ENCODE data around the gene NEU1.

Gene NEU1

DNA sequence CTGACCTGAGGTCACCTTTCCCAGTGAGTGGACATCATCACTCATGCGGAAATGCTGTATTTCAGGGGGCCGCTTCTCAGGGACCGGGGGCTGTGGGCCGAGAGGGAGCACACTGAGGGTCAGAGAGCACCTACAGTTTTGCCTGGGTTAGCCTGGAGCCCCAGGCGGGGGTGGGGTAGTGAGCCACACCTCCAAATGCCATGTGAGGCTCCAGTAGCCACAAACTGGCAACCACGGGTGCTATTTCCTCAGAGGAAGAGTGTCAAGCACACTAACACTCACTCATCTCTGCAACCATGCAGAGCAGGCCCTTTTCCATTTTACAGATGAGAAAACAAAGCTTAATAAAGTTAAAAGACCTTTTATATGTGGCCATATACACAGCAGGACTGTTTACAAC lies 30.2 kb upstream of the NEU1 start:
- DNase-seq, result no peak

DNA sequence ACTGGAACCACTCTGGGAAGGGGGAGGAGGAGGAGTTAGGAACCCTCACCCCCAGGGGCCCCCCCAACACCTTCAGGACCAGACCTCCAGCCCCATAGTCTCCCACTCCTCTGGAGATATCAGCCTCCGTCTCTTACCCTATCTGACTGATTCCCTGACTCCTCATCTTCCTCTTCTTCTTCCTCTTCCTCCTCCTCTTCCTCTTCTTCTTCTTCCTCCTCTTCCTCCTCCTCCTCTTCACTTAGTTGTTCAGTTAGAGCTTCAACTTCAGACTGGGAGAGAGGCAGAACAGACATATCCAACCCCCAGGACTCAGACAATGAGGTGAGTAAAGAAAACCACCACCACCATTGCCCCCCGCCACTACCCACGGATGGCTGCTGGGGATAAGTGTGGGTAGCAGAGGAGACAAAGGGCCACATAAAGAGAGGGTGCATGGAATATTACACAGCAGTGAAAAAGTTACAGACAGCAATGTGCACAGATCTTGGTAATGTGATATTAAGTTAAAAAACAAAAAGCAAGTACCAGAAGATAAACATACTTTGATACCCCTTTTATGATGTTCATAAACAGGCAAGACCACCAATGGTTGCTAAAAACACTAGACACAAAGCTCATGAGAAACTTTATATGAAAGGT lies 26.8 kb upstream of the NEU1 start:
- no peak for DNase-seq

DNA sequence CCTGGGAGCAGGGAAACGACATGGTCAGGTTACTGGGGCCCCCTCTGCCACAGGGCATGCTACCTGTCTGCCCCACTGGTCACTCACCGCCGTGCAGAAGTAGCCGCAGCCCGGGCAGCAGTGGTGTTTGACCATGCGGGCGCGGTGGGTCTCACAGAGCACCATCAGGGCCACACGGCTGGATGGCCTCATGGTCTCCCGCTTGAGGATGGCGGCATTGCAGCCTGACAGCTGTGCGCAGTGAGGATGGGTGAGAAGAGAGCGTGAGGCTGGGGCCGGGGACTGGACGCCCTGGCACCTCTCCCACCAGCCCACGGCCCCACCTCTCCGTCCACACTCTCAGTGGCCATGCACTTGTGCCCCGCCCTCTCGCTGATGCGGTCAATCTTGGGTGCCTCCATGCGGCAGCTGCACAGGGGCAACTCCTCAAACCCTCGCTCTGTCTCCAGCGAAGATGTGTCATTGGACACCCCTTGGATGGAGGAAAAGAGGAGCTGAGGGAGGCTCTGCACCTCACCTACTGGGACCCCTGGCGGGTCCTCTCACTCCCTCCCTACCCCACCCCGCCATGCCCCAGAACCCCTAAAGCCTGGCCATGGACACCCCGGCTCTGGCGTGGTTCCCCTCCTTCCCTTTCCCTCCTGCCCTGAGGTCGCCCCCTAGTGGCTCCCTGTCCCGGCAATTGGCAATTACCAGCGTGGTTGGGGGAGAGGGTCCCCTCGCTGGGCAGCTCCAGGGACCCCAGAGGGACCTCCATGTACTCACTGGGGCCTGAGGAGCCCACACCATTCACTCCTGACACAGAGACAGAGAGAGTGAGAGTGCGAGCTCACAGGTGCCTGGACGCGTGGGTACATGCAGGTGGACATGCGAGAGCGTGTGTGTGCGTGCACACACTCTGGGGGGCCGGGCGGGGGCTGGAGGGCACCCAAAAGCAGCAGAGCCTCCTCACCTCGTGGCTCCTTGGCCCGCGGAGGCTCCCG lies 25.9 kb upstream of the NEU1 start:
- DNase-seq, result no peak

DNA sequence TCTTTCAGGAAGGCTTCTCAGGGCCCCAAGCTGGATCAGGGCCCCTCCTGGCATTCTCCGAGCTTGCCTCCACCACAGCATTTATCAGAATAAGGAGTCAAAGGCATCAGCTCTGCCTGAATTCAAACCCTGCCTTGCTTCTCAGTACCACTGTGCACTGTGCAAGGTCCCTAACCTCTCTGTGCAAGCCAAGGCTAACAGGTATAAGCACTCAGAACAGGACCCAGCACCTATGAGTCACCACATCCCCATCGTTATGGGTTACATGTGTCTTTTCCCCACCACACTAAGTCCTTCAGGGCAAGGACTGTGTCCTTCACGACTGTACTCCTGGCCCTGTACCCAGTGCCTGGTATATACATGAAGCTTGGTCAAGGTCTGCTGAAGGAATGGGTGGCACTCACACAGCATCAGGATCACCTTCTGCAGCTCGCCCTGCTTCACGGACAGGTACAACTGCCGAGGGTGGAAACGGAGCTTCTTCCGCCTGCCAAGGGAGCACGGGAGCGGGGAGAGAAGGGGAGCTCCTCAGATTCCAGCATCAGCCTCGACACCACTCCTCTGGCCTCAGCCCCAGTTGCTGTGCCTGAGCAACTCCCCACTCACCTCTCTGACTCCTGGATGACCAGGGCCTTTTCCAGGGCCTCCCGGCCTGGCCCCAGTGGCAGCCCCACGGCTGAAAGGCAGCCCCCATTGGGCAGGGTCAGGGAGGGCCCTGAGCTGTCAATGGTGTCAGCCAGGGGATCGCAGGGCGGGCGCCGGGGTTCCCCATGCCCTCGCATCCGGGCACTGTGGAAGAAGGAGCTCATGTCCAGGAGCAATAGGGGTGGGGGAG lies 24.8 kb upstream of the NEU1 start:
- no peak for DNase-seq

DNA sequence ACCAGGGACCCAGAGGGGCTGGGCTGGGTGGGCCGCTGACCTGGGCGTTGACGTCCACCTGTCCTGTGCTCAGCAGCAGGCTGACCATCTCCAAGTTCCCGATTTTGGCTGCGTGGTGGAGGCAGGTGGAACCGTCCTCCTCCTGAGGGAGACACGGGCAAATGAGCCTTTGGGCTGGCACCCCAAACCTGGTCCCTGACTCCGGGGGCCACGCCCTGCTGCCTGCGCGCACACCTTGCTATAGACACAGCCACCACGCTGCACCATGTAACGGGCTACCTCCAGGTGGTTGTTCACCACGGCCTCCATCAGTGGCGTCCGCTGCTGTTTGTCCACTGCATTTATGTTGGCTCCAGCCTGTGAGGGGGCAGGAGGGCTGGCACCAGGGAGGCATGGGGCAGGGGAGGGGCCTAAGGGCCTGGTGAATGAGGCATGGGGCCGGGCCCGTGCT lies 23.9 kb upstream of the NEU1 start:
- DNase-seq, result no peak

DNA sequence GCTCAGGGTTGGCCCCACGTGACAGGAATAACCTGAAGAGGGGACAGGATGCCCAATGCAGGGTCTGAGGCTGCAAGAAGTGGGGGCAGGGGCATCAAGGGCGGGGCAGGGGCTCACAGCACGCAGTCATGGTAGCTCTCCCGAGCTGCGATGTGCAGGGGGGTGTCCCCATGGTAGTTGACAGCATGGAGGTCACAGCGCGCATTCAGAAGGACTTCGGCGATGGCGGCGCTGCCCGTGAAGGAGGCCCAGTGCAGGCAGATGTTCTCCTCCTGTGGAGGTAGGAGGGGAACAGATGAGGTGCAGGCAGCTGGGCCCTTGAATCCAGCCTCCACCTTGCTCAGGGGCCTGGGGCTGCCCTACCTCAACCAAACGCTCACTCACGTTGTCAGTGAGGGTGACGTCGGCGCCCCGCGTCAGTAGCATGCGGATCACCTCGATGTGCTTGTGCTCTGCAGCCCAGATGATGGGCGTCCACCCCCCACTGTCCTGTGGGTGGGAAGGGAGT lies 22.0 kb upstream of the NEU1 start:
- DNase-seq, result no peak

DNA sequence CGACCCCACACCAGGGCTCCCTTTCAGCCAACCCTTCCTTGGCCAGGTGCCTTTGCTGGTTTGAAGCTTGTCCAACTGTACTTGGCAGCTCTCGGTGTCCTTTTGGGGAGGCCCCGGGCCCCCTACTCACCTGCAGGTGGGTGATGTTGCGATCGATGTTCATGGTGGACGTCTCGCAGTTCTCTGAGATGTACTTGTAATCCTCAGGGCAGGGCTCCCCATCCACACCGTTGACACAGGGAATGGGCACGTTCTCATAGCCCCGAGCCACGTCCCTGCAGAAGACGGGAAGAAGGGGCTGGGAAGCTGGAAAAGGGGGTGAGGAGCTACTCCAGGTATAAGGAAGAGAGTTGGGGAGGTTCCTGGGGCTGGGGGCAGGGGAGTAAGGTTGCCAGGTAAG lies 21.1 kb upstream of the NEU1 start:
- DNase-seq, result no peak

DNA sequence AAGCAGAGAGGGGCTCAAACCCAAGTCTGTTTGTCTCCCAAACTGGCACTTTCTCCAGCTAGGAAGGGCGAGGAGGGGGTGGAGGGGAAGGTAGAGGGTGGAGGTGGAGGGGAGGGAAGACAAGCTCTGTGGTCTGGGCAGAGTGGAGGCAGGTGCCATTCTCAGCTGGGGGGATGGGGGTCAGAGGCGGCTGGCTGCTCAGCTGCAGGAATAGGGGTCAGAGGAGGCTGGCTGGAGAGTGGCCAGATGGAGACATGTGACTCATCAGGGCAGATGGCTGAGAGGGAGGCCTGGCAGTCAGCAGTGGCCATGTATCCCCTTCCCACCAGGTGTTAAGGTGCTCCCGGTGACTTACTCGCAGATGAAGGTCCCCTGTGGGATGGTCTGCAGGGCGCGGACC lies 19.7 kb upstream of the NEU1 start:
- peak; percentile 83 for DNase-seq

DNA sequence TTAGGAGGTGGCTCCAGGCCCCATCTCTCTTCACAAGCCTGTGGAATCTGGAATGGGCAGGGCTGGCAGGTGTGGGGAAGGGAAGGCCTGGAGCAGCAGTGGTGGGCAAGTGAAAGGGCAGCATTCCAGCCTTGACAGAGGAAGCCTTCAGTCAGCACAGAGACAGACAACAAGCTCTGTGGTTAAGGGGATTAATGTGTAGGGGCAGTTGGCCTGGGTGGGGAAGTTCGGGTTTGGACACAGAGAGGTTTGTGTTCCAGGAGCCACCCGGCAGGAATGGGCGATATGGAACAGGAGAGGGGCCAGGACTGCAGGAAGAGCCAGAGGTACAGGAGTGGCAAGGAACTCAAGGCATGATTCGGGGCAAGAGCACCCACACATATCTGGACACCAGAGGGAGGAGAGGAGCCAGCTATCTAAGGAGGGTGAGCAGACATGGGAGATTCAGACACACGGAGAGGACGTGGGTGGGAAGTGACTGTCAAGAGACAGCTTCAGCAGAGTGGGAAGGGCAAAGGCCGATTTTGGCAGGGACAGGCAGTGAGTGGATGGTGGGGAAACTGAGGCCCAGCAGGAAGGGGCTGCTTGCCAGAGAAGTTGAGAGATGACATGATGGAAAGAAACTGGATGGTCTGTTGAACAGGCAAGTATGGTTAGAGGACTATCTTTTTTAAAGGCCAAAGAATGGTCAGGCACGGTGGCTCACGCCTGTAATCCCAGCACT lies 18.7 kb upstream of the NEU1 start:
- no peak for DNase-seq

DNA sequence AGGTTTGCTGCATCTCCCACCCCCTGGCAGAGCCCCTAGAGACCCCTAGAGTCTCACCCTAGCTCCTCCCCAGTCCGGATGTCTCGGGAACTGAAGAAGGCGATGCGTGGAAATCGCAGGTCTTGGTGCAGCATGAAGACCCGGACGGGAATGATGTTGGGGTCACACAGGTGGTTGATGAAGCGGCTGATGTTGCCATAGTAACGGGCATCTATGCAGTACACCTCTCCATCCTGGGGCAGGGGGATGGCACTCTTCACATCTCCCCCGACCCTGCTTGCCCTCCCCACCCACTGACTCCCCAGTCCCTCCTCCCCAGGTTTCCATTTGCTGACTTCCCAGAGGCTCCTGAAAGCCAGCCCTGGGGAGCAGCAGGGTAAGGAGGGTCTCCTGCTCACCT lies 18.0 kb upstream of the NEU1 start:
- no peak for DNase-seq

DNA sequence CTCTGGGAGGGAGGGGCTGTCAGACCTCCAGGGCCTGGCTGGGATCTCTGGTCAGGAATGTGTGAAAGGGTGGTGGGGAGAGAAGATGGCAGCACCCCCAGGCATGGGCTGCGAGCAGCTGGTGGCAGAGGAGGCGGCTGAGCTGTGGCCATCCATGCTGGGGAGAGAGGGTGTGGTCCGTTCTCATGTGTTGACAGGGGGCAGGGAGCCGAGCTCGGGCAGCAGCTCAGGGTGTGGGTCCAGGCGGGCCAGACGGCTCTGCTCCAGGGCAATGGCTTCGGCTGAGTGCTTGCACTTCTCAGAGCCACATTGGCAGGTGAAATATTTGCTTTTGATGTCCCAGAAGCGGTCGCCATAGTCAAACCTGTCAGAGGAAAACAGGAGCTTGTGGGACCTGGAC lies 17.3 kb upstream of the NEU1 start:
- DNase-seq, result no peak

DNA sequence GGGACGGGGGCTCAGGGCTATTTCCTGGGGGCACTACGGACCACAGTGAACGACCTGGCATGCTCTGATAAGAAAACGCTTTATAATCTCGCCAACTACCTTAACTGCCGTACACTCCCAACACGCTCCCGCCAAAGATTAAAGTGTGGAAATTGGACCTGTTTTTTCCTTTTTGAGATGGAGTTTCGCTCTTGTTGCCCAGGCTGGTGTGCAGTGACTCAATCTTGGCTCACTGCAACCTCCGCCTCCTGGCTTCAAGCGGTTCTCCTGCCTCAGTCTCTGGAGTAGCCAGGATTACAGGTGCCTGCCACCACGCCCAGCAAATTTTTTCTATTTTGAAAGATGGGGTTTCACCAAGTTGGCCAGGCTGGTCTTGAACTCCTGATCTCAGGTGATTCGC lies 16.5 kb upstream of the NEU1 start:
- no peak for DNase-seq

DNA sequence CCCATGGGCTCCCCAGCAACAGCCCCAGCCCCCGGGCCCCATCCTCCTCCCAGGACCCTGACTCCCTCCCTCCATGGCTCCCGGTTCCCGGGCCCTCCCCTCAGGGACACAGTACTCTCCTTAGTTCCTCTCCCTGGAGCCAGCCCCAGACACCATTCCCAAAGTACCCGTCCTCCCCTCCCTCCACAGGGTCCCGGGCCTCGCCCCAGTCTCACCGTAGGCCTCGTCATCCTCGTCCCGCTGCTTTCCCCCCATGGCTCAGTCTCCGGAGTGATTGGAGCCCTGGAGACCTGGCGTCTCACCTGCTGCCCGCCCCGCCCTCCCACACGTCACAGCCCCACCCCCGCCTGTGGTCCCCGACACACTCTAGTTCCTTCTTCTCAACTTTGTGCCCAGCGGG lies 16.1 kb upstream of the NEU1 start, which contains the start of gene SLC44A4:
TSS of gene SLC44A4 (minus strand) at position 272 of the 400 bp plus-strand sequence. CDS start at position 255, 17 bp downstream.
- DNase-seq, result no peak

DNA sequence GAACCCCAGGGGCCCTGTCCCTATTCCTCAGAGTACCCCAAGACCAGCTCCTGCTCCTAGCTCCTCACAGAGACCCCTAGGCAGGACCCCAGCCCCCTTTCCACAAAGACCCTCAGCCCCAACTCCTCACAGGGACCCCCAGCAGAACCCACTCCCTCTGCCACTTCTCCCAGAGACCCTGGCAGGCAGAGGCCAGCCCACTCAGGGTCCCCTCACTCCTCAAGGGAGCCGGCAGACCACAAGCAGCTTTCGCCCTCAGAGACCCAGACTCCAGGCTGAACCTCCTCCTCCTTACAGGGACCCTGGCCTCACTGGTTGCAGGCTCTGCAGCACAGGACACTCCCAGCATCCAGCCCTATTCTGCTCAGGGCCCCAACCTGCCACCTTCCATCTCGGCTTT lies 15.6 kb upstream of the NEU1 start:
- DNase-seq, result no peak

DNA sequence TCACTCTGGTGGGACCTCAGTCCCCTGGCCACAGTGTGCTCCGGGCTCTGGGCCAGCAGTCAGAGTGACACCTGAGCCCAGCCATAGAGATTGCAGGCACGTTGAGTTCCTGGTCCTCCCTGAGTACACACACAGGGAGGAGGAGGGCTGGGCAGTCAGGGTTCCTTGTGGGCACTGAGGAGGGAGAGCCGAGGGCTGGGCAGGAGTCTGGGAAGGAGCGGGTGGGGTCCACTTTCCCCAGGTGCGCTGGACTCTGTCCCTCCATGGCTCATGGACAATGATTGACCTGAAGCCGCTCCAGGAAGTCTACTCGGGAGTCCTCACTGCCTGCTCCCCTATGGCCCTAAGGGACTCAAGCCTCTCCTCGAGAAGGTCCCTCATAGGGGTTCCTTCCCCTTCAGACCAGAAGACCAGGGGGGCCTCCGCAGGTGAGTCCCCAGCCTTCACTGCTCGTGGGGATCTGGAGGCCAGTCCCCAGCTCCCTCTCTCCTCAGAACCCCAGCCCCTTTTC lies 15.1 kb upstream of the NEU1 start:
- DNase-seq, result peak; percentile 39

DNA sequence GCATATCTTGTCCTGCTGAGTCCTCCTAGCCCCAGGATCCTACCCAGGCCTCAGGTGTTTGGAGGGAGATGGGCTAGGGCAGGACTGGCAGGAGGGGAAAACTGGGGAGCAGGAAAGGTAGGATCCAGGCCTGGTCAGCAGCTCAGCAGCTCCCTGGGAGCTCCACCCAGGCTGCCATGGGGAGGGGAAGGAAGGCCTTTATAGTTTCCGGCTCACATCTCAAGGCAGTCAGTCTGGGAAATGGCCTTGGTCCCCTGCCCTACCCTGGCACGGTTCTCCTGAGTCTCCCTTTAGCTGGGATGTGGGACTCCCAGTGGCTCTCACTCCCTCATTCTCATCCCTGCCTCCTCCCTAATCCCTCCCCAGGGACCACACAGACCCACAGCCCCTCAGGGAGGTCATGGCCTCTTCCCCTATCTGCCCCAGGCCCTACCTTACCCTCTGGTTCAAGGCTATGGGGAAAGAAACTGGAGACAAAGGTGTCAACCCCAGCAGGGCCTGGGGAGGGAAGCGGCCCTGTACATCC lies 14.6 kb upstream of the NEU1 start:
- no peak for DNase-seq

DNA sequence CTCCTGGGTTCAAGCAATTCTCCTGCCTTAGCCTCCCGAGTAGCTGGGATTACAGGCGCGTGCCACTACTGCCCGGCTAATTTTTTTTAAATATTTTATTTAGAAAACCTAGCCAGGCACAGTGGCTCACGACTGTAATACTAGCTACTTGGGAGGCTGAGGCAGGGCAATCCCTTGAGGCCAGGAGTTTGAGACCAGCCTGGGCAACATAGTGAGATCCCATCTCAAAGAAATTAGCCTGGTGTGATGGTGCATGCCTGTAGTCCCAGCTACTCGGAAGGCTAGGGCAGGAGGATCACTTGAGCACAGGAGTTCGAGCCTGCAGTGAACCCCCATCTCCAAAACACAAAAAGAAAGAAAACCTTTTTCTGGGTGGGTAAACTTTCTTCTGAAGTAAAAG lies 13.7 kb upstream of the NEU1 start:
- DNase-seq, result no peak

DNA sequence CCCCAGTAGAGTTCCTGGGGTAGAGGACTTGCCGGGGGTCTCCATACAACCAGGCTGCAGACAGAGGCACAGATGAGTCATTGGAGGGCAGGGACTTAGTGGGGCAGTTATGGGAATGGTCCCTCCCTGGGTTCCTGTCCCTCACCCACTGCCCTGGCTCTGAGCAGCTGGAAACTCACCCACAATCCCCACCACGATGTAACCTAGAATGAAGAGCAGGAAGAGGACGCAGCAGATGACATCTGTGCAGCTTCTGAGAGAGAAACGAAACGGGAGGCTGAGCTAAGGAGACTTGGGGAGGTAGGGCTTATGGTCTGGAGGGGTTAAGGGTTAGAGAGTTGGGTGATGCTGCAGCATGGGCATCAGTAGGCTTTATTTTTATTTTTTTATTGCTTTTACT lies 13.3 kb upstream of the NEU1 start:
- DNase-seq, result no peak

DNA sequence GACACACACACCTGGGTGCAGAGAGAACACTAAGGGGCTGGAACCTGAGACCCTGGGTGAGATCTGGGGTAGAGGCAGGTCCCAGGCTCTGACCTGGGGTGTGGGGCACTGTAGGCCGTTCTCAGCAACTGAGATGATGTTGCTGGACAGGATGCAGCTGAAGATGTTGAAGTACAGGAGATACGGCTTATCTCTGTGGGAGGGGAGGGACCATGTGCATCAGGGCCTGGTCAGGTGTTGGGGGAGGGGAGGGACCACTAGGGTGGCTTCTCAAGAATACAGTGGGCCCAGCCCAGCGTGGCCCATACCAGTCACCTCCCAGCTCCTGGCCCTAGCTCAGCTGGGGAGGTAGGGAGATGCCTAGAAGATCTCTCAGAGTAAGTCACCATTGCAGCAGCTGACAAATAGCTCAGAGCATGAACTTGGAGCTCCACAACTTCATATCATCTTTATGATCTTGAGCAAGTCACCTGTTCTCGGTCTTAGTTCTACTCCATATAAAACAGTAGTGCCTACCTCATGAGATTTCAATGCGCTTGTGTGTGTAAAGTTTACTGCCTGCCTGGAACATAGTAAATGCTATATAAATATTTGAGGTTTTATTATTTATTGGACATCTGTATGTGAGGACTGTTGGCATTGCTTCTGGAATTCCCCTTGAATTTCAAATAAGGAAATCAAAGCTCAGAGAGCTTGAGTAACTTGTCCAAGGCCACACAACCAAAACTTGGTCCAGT lies 12.4 kb upstream of the NEU1 start:
- no peak for DNase-seq

DNA sequence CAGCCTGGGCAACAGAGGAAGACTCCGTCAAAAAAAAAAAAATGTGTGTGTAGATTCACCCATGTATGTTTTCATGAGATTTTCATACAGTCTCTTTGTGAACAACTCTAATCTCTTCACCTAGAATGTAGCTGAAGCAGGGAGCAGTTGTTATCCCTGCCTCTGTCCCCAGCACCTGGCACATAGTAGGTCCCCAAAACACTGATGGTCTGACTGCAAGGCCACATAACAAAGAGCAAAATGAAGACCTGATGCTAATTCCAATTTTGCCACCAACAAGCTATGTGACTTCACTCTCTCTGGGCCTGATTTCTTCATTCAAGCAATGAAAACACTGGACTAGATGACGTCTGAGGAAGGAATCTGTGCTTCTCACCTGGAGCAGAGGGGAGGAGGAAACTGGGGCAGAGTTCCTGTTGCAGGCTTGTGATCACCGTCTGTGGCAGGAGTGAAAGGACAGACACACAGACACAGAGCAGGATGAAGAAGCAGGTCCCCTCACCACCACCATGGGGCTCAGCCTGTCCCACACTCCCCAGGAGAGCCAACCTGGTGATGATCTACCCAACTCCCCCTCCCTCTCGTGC lies 11.6 kb upstream of the NEU1 start:
- DNase-seq, result no peak

Measured in SHP77 treated with DMSO at 0.1 percent for 48 hours (cell line).